Mucosa of gallbladder (tissue), 1 donor: Measurements from ENCODE around the gene ARHGAP9. TPM values are rescaled to one million over a fixed set of nuclear protein-coding genes. Genes with fewer than 3 reads are reported as not detected.
A peak's percentile ranks its signal among the peaks of the same experiment; 100 is the strongest.

Source experiments
- DNase-seq: peaks from one replicate; pipeline ENCODE4 v3.0.0-alpha.2; 2020; ENCODE audit warnings: low spot score
- total RNA-seq: library from RNA; stranded (reverse); gene quantifications from one replicate; pipeline ENCODE4 v1.2.1, GENCODE V29; 2021
- donor health status: DM: no; HTN: no; CAD: no.

ARHGAP9 gene
- total RNA-seq, 1 donor from 2014 or later, result 20.4 TPM

GRCh38 chr12:57473886-57474285 lies 5.8 kb downstream of the ARHGAP9 start:
- no peak for DNase-seq

GRCh38 chr12:57473392-57473791 lies 6.3 kb downstream of the ARHGAP9 start:
- DNase-seq, result no peak

GRCh38 chr12:57472391-57472790 lies 7.3 kb downstream of the ARHGAP9 start:
- no peak for DNase-seq

- DNase-seq, result no peak
These were observed 8.0 kb downstream of the ARHGAP9 start for GRCh38 chr12:57471661-57472060.

GRCh38 chr12:57470970-57471656 lies 8.6 kb downstream of the ARHGAP9 start:
- no peak for DNase-seq

- no peak for DNase-seq
These were observed 9.2 kb downstream of the ARHGAP9 start for GRCh38 chr12:57470286-57470969.

- DNase-seq, result no peak
These were observed 10.1 kb downstream of the ARHGAP9 start for GRCh38 chr12:57469296-57470164.

- DNase-seq, result no peak
These were observed 11.8 kb downstream of the ARHGAP9 start for GRCh38 chr12:57467915-57468314.

GRCh38 chr12:57467212-57467874 lies 12.3 kb downstream of the ARHGAP9 start:
- DNase-seq, result no peak

GRCh38 chr12:57465747-57466505 lies 13.7 kb downstream of the ARHGAP9 start:
- no peak for DNase-seq

- DNase-seq, result no peak
These were observed 14.5 kb downstream of the ARHGAP9 start for GRCh38 chr12:57465030-57465746.

- no peak for DNase-seq
These were observed 15.1 kb downstream of the ARHGAP9 start for GRCh38 chr12:57464569-57464968.

- DNase-seq, result no peak
These were observed 16.8 kb downstream of the ARHGAP9 start for GRCh38 chr12:57462912-57463253.

- DNase-seq, result peak; percentile 85
These were observed 17.3 kb downstream of the ARHGAP9 start for GRCh38 chr12:57462251-57462911.

GRCh38 chr12:57461917-57462250 lies 17.8 kb downstream of the ARHGAP9 start:
- DNase-seq, result no peak

- peak; percentile 58 for DNase-seq
These were observed 18.3 kb downstream of the ARHGAP9 start for GRCh38 chr12:57461276-57461916.

- no peak for DNase-seq
These were observed 18.8 kb downstream of the ARHGAP9 start for GRCh38 chr12:57460841-57461275.

GRCh38 chr12:57460468-57460784 lies 19.2 kb downstream of the ARHGAP9 start:
- no peak for DNase-seq

GRCh38 chr12:57459750-57460467 lies 19.8 kb downstream of the ARHGAP9 start, which contains the start of gene GLI1:
TSS of gene GLI1 (plus strand) at chr12:57459785. CDS start at chr12:57463692, 3,907 bp downstream.
- DNase-seq, result no peak
